Endothelial cell of umbilical vein (primary cell): ENCODE data around the gene KIF26B. TPM values are rescaled to one million over a fixed set of nuclear protein-coding genes. Genes with fewer than 3 reads are reported as not detected.

Experiments used
- BruUV-seq: library from RNA; stranded (reverse); fragments of 400-500 nt; replicated peaks from 2 replicates; lab custom pipeline; 2021; lab: Mats Ljungman, UMichigan
- CTCF ChIA-PET: fragments of 300-600, 350-600 bp; sonication (Branson Sonifier 250); formaldehyde crosslinking; loops from one replicate; lab custom pipeline; 2021; ENCODE audit warnings: antibody characterized with exemption, inconsistent platforms; lab: Charles Lee
- POLR2A ChIA-PET: fragments of 300-600, 350-600 bp; sonication (Branson Sonifier 250); formaldehyde crosslinking; loops from one replicate; lab custom pipeline; 2021; ENCODE audit warnings: antibody characterized with exemption, inconsistent platforms; lab: Charles Lee
- DNase-seq: peaks from one replicate; pipeline ENCODE4 v3.0.0-alpha.2; 2011; ENCODE audit warnings: low read depth, low spot score
- FAIRE-seq: peaks from 2 replicates; lab custom pipeline; 2011; peaks lifted over from hg19 to GRCh38; lab: Jason Lieb, UNC
- H2AFZ ChIP-seq: 2 replicates; pipeline ENCODE4 v1.6.0; 2012; ENCODE audit warnings: low read depth, low read length, control low read depth, inconsistent platforms
- H3K27ac ChIP-seq: 2 replicates; pipeline ENCODE4 v1.5.1; 2011; ENCODE audit warnings: low read depth, mild to moderate bottlenecking, control low read depth, low read length, moderate library complexity; ENCODE audit not compliant: insufficient read depth
- H3K27me3 ChIP-seq, 2 experiments: 2 replicates each; pipeline versions ENCODE4 v1.6.0 to v1.6.1; 2011; ENCODE audit warnings: low read length in 2 of 2, mixed read lengths in 1 of 2; ENCODE audit not compliant: control insufficient read depth in 2 of 2, insufficient read depth in 2 of 2
- H3K36me3 ChIP-seq, 2 experiments: 2 replicates in 1 of 2; 3 replicates in 1 of 2; pipeline ENCODE4 v1.5.1; 2011; ENCODE audit warnings: low read length in 2 of 2, mild to moderate bottlenecking in 1 of 2, moderate library complexity in 1 of 2; ENCODE audit not compliant: control insufficient read depth in 2 of 2, insufficient read depth in 2 of 2; ENCODE audit errors: extremely low read depth in 1 of 2
- H3K4me1 ChIP-seq: 3 replicates; pipeline ENCODE4 v1.5.1; 2011; ENCODE audit warnings: mild to moderate bottlenecking, low read length; ENCODE audit not compliant: control insufficient read depth, insufficient read depth; ENCODE audit errors: extremely low read depth
- H3K4me2 ChIP-seq: 2 replicates; pipeline ENCODE4 v1.6.1; 2011; ENCODE audit warnings: low read length, control low read depth, mixed read lengths; ENCODE audit not compliant: insufficient read depth
- H3K4me3 ChIP-seq, 3 experiments: fragments of 200-600 bp in 1 of 3; sonication (generic), shearing (Covaris generic) in 1 of 3; replicated peaks in 1 of 3; 2 replicates each; pipeline ENCODE4 v1.5.1; 2011 to 2016; ENCODE audit warnings: control low read depth in 3 of 3, low read length in 3 of 3, mild to moderate bottlenecking in 2 of 3, inconsistent platforms in 1 of 3, low read depth in 1 of 3, moderate library complexity in 1 of 3; ENCODE audit not compliant: insufficient read depth in 1 of 3
- H3K79me2 ChIP-seq: 2 replicates; pipeline ENCODE4 v1.6.0; 2012; ENCODE audit warnings: low read length, inconsistent platforms; ENCODE audit not compliant: control insufficient read depth, insufficient read depth
- H3K9ac ChIP-seq: replicated peaks from 2 replicates; pipeline ENCODE3; 2011; ENCODE audit warnings: low read length, control low read depth; ENCODE audit not compliant: insufficient read depth; ENCODE audit errors: extremely low read depth
- H3K9me1 ChIP-seq: replicated peaks from 3 replicates; pipeline ENCODE4 v1.6.0; 2011; ENCODE audit warnings: mild to moderate bottlenecking, low read length; ENCODE audit not compliant: control insufficient read depth, insufficient read depth; ENCODE audit errors: extremely low read depth
- H3K9me3 ChIP-seq: replicated peaks from 2 replicates; pipeline ENCODE4 v1.5.1; 2012; ENCODE audit warnings: low read length, inconsistent platforms; ENCODE audit not compliant: control insufficient read depth, insufficient read depth
- H4K20me1 ChIP-seq: replicated peaks from 2 replicates; pipeline ENCODE3; 2011; ENCODE audit warnings: mild to moderate bottlenecking, low read length; ENCODE audit not compliant: control insufficient read depth, insufficient read depth; ENCODE audit errors: extremely low read depth
- EZH2 ChIP-seq: IDR thresholded peaks from 2 replicates; pipeline ENCODE4 v1.6.1; 2012; ENCODE audit warnings: borderline replicate concordance, low read depth, mild to moderate bottlenecking, moderate library complexity, low read length, inconsistent platforms; ENCODE audit not compliant: severe bottlenecking
- FOS ChIP-seq: IDR thresholded peaks from 2 replicates; pipeline ENCODE4 v1.6.1; 2011; ENCODE audit warnings: mild to moderate bottlenecking, low read length, moderate library complexity, borderline replicate concordance; ENCODE audit not compliant: insufficient read depth
- GATA2 ChIP-seq: IDR thresholded peaks from 2 replicates; pipeline ENCODE4 v1.7.0; 2011; ENCODE audit warnings: low read depth, mild to moderate bottlenecking, moderate library complexity, mixed read lengths, low read length; ENCODE audit not compliant: insufficient read length, insufficient read depth
- JUN ChIP-seq: IDR thresholded peaks from 2 replicates; pipeline ENCODE4 v1.6.1; 2011; ENCODE audit warnings: borderline replicate concordance, low read depth; ENCODE audit not compliant: insufficient read length, insufficient read depth
- MYC ChIP-seq: IDR thresholded peaks from one replicate; pipeline ENCODE4 v1.6.1; 2011; ENCODE audit warnings: mild to moderate bottlenecking, low read depth, low read length
- POLR2A ChIP-seq: IDR thresholded peaks from 2 replicates; pipeline ENCODE4 v1.6.1; 2012; ENCODE audit warnings: low read depth, mild to moderate bottlenecking, control low read depth, low read length
- POLR2AphosphoS5 ChIP-seq: IDR thresholded peaks from 2 replicates; pipeline ENCODE4 v1.6.1; 2012; ENCODE audit warnings: low read depth, mild to moderate bottlenecking, control low read depth, low read length, moderate library complexity; ENCODE audit not compliant: insufficient read depth
- dilution Hi-C: fragments of 300-500 bp; cut with MboI; formaldehyde crosslinking; loops from one replicate; pipeline ENCODE4 v1.15.0; 2019; ENCODE audit warnings: low sequenced_read_pairs; ENCODE audit not compliant: extremely low pct_ligation_motif_present
- intact Hi-C: fragments of 100-400 bp; cut with micrococcal nuclease; formaldehyde crosslinking; loops from one replicate; pipeline ENCODE4 v1.10.0; 2022
- polyA plus RNA-seq, 4 experiments: library from polyadenylated mRNA; depleted of rRNA in 3 of 4; stranded (reverse) in 3 of 4; unstranded in 1 of 4; fragments of >200 nt; gene quantifications; 2 replicates each; pipeline versions ENCODE4 v1.2.1 to v1.2.3, GENCODE V29; 2011 to 2012; ENCODE audit warnings: missing spikeins in 1 of 4
- total RNA-seq: library from RNA; stranded (reverse); gene quantifications from 2 replicates; pipeline ENCODE4 v1.2.3, GENCODE V29; 2021
- TF ChIP-seq, protein P1 (sequence below), 2 donors: IDR thresholded peaks; 1 replicate in 1 of 2; 2 replicates in 1 of 2; pipeline ENCODE4 v1.5.1; 2011; ENCODE audit warnings: low read length in 2 of 2, mild to moderate bottlenecking in 2 of 2, moderate library complexity in 2 of 2, control low read depth in 1 of 2, inconsistent platforms in 1 of 2, low read depth in 1 of 2; ENCODE audit not compliant: insufficient read depth in 1 of 2; ENCODE audit errors: extremely low read depth in 1 of 2
- TF ChIP-seq, protein P2 (sequence below): IDR thresholded peaks from 2 replicates; pipeline ENCODE4 v1.6.1; 2011; ENCODE audit not compliant: insufficient read depth, insufficient read length

Gene KIF26B
- total and polyA plus RNA-seq, 2 donors (not counting 3 experiments of a cell fraction or from before 2014, with no cell fraction given) = 0.04 to 0.49 TPM

DNA sequence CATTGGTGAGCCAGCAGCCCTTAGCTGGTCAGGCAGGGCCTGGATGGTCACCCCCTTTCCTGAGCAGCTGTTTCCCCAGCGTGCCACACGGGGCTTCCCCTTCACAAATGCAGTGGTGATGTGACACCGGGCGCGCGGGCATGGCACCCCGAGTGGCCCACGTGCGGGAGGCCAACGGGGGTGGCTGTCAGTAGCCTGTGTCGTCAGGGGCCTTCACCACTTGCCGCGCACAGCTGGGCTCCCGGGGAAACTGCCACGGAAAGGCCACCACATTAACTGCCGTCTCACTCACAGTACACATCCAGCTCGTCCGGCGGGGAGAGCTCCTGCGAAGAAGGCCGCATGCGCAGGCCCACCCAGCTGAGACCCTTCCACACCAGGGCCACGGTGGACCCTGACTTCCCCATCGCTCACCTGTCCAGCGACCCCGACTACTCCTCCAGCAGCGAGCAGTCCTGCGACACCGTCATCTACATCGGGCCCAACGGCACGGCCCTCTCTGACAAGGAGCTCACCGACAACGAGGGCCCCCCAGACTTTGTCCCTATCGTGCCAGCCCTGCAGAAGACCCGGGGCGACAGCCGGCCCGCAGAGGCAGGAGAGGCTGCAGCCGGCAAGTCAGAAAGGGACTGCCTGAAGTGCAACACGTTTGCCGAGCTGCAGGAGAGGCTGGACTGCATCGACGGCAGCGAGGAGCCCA, 530.5 kb downstream of the KIF26B start:
- Histone ChIP-seq H3K9ac (no peak overlapping the region), H3K27me3 (no peaks in the 10 kb centered on the region), H3K4me2 (no peak overlapping the region), H4K20me1 (no peaks in the 10 kb centered on the region), H3K9me3 (no peaks in the 10 kb centered on the region), H3K79me2 (no peaks in the 10 kb centered on the region), H3K4me3 (no peak overlapping the region), H3K9me1 (no peaks in the 10 kb centered on the region), H3K36me3 (no peaks in the 10 kb centered on the region), H3K4me1 (no peaks in the 10 kb centered on the region), H2AFZ (no peak overlapping the region), H3K27ac (no peak overlapping the region)
- no peak for TF ChIP-seq FOS
- TF ChIP-seq MYC = no peak
- no peak for TF ChIP-seq POLR2A
- TF ChIP-seq, protein P1, sequence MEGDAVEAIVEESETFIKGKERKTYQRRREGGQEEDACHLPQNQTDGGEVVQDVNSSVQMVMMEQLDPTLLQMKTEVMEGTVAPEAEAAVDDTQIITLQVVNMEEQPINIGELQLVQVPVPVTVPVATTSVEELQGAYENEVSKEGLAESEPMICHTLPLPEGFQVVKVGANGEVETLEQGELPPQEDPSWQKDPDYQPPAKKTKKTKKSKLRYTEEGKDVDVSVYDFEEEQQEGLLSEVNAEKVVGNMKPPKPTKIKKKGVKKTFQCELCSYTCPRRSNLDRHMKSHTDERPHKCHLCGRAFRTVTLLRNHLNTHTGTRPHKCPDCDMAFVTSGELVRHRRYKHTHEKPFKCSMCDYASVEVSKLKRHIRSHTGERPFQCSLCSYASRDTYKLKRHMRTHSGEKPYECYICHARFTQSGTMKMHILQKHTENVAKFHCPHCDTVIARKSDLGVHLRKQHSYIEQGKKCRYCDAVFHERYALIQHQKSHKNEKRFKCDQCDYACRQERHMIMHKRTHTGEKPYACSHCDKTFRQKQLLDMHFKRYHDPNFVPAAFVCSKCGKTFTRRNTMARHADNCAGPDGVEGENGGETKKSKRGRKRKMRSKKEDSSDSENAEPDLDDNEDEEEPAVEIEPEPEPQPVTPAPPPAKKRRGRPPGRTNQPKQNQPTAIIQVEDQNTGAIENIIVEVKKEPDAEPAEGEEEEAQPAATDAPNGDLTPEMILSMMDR (IDR thresholded peaks at IDR 0.05; ENCODE audit: extremely low read depth in 1 of 2, insufficient read depth in 1 of 2, low read depth in 1 of 2, low read length in 2 of 2) = no peak
- TF ChIP-seq GATA2 = no peak
- no peak for TF ChIP-seq JUN
- TF ChIP-seq POLR2AphosphoS5 = no peak
- no peak for TF ChIP-seq EZH2
- TF ChIP-seq, protein P2, sequence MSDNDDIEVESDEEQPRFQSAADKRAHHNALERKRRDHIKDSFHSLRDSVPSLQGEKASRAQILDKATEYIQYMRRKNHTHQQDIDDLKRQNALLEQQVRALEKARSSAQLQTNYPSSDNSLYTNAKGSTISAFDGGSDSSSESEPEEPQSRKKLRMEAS = no peak
- dilution Hi-C loops = no loop called here
- FAIRE-seq (no peak), DNase-seq (no peak)
- CTCF ChIA-PET = no interaction called here
- no TSS peak for BruUV-seq
- intact Hi-C loops = no loop called here
- POLR2A ChIA-PET = no interaction called here
